LNCAP (cell line): Measurements from ENCODE around the gene NAALADL1.

Experiments used
- TF ChIP-seq, protein P1 (sequence below): fragments of 450-650 bp; IDR thresholded peaks from 2 replicates; pipeline ENCODE4 v1.5.1; 2017; ENCODE audit warnings: mild to moderate bottlenecking

The NAALADL1 gene

DNA sequence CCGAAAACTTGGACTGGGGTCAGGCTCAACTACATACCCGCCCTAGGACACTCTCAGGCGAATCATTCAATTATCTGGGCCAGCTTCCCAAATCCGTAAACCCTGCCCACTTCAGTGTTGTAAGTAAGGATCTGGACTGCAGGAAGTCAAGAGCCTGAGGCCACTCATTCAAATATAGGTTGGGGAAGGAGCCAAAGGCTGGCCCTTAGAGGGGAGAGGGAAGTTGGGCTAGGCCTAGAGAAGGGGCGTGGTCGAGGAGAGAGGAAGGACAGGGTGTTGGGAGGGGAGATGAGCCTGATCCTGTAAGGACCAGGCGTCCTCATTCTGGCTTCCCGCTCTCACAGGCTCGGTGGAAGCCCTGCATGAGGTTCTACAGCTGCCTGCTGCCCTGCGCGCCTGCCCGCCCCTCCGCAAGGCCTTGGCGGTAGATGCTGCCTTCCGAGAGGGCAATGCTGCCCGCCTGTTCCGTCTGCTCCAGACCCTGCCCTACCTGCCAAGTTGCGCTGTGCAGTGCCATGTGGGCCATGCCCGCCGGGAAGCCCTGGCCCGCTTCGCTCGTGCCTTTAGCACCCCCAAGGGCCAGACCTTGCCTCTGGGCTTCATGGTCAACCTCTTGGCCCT is 14.4 kb downstream of the NAALADL1 start:
- TF ChIP-seq, protein P1, sequence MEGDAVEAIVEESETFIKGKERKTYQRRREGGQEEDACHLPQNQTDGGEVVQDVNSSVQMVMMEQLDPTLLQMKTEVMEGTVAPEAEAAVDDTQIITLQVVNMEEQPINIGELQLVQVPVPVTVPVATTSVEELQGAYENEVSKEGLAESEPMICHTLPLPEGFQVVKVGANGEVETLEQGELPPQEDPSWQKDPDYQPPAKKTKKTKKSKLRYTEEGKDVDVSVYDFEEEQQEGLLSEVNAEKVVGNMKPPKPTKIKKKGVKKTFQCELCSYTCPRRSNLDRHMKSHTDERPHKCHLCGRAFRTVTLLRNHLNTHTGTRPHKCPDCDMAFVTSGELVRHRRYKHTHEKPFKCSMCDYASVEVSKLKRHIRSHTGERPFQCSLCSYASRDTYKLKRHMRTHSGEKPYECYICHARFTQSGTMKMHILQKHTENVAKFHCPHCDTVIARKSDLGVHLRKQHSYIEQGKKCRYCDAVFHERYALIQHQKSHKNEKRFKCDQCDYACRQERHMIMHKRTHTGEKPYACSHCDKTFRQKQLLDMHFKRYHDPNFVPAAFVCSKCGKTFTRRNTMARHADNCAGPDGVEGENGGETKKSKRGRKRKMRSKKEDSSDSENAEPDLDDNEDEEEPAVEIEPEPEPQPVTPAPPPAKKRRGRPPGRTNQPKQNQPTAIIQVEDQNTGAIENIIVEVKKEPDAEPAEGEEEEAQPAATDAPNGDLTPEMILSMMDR, result no peak

DNA sequence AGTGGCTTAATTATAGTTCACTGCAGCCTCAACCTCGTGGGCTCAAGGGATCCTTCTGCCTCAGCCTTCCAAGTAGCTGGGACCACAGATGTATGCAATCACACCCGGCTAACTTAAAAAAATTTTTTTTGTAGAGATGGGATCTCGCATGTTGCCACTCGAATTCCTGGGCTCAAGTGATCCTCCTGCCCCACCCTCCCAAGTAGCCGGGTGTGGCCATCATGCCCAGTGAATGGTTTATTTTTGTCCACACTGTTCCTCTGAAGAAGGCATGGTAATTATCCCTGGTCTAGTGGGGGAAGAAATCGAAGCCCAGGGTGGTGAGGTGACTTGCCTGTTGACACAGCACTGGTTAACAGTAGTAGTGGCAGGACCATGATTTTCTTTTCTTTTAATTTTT is 15.5 kb downstream of the NAALADL1 start:
- TF ChIP-seq, protein P1, result no peak

DNA sequence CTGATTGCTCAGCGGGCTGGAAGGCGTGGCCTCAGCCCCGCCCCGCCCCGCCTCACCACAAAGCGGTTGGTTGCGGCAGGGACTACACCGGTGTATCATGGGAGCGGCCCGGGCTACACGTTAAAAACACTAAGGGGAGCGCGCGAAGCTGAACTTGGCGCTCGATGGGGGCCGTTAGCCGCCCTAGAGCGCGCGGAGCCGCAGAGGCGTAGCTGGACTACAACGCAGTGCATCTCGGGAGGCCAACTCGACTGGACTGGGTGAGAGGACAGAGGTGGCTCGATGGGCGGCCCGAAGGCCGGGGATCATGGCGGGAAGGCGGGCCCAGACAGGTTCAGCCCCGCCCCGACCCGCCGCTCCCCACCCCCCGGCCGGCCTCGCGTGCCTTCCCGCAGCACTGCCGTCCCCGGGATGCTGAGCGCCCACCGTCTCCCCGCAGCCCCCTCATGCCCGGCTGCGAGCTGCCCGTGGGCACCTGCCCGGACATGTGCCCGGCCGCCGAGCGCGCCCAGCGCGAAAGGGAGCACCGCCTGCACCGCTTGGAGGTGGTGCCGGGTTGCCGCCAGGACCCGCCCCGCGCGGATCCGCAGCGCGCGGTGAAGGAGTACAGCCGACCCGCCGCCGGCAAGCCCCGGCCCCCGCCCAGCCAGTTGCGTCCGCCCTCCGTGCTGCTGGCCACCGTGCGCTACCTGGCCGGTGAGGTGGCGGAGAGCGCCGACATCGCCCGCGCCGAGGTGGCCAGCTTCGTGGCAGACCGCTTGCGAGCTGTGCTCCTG is 17.3 kb downstream of the NAALADL1 start, which contains the start of gene SAC3D1:
TSS of gene SAC3D1 (plus strand) at position 364 of the 776 bp plus-strand sequence. CDS start at position 447, 83 bp downstream.
- TF ChIP-seq, protein P1, result no peak

DNA sequence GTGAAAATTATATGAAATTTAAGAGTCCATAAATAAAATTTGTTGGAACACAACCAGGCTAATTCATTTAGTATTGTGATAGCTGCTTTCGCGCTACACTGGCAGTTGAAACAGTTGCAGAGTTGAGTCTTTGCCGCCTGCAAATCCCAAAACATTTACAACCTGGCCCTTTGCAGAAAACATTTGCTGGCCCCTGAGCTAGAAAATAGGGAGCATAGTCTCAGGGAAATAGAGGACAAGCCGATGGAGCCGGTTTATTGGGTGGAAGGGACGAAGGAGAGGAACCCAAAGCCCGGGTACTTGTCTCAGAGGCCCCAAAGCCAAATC is 17.9 kb downstream of the NAALADL1 start:
- TF ChIP-seq, protein P1, result no peak

DNA sequence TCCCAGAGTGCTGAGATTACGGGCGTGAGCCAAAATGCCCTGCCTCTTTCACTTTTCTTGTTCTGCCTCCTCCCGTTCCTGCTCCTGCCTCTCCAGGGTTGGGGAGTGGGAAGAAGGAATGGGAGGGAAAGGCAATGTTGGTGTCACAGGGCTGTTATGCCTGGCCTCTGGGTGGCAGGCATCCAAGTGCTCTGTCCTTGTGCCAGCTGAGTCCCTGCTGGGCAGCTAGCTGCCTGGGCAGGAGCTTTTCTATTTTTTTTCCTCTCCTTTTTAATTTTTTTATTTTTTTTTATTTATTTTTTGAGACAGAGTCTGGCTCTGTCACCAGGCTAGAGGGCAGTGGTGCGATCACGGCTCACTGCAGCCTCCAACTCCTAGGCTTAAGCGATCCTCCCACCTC is 21.4 kb downstream of the NAALADL1 start:
- TF ChIP-seq, protein P1, result no peak; the same call in 1 of the 2 replicates

DNA sequence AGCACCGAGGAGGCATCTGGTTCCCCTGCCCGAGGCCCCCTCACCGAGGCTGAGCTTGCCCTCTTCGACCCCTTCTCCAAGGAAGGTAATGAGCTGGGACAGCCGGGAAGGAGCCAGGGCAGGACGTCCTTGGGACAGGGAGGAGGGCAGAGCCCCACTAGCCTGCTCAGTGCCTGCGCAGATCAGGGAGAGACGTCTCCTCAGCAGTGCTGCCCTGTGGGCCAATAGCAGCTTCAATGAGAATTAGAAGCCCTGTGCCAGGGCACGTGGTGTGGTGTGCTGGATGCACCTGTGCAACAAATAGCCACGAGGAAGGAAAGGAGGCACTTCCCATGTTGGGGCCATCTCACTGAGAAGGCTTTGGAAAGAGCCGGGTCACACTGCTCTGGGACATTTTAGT is 22.8 kb downstream of the NAALADL1 start:
- TF ChIP-seq, protein P1, result no peak

DNA sequence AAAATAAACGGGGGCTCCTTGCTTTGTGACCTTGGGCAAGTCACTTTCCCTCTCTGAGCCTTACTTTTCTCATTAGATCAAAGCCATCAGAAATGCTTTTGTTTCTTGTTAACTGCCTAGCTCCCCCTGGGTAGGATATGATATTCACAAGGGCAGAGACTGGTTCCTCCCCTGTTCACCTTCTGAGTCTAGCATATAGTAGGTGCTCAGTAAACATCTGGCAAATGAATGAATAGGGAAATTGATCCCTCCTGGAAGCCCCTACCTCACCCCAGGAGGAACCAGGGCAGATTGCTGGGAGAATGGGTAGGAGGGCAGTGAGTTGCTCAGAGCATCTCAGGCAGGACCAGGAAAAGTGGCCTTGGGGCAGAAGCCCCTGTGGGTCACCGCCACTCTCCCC is 23.9 kb downstream of the NAALADL1 start:
- TF ChIP-seq, protein P1, result no peak
